Amniotic epithelial cell (primary cell): ENCODE measurements around the gene PCYT1A.
A peak's percentile ranks its signal among the peaks of the same experiment; 100 is the strongest.

ENCODE experiments used
- DNase-seq: peaks from one replicate; pipeline ENCODE4 v3.0.0-alpha.2; 2010; ENCODE audit warnings: low read depth

Gene PCYT1A

GRCh38 chr3:196237203-196237602, 50.3 kb downstream of the PCYT1A start:
- DNase-seq, result no peak

GRCh38 chr3:196236223-196236622, 51.3 kb downstream of the PCYT1A start:
- DNase-seq, result no peak

- DNase-seq, result no peak
Observed at GRCh38 chr3:196235452-196236122, 51.9 kb downstream of the PCYT1A start.

- no peak for DNase-seq
Observed at GRCh38 chr3:196232882-196233251, 54.7 kb downstream of the PCYT1A start.

- no peak for DNase-seq
Observed at GRCh38 chr3:196232154-196232881, 55.2 kb downstream of the PCYT1A start.

GRCh38 chr3:196227629-196228493, 59.7 kb downstream of the PCYT1A start:
- peak; percentile 68 for DNase-seq

- no peak for DNase-seq
Observed at GRCh38 chr3:196227121-196227561, 60.4 kb downstream of the PCYT1A start.

- no peak for DNase-seq
Observed at GRCh38 chr3:196225763-196226364, 61.7 kb downstream of the PCYT1A start.

GRCh38 chr3:196225086-196225485, 62.4 kb downstream of the PCYT1A start:
- DNase-seq, result no peak

GRCh38 chr3:196222876-196223595, 64.5 kb downstream of the PCYT1A start:
- DNase-seq, result no peak

GRCh38 chr3:196220991-196221390, 66.5 kb downstream of the PCYT1A start:
- no peak for DNase-seq

- no peak for DNase-seq
Observed at GRCh38 chr3:196220587-196220986, 66.9 kb downstream of the PCYT1A start.

GRCh38 chr3:196219970-196220311, 67.6 kb downstream of the PCYT1A start:
- no peak for DNase-seq

- peak; percentile 93 for DNase-seq
Observed at GRCh38 chr3:196219194-196219969, 68.1 kb downstream of the PCYT1A start.

GRCh38 chr3:196218155-196218712, 69.3 kb downstream of the PCYT1A start:
- no peak for DNase-seq

- no peak for DNase-seq
Observed at GRCh38 chr3:196217307-196218154, 70.0 kb downstream of the PCYT1A start.

GRCh38 chr3:196216681-196217211, 70.8 kb downstream of the PCYT1A start:
- DNase-seq, result no peak

GRCh38 chr3:196216089-196216564, 71.4 kb downstream of the PCYT1A start, which contains the start of gene SLC51A:
Gene SLC51A, plus strand, starts transcription at chr3:196216534. Its CDS starts 179 bp downstream, at chr3:196216713.
- no peak for DNase-seq

- no peak for DNase-seq
Observed at GRCh38 chr3:196215493-196216020, 72.0 kb downstream of the PCYT1A start.
